Suprapubic skin (tissue), 4 donors: ENCODE measurements around the gene ADCYAP1R1. TPM values are rescaled to one million over a fixed set of nuclear protein-coding genes. Genes with fewer than 3 reads are reported as not detected.

ENCODE experiments used
- DNase-seq, 2 donors: peaks; one replicate each; pipeline ENCODE4 v3.0.0-alpha.2; 2019; ENCODE audit warnings: low spot score in 2 of 2
- H3K27ac ChIP-seq: fragments of 200-600 bp; sonication (generic); one replicate; pipeline ENCODE4 v1.5.1; 2019
- H3K27me3 ChIP-seq: fragments of 200-600 bp; sonication (generic); one replicate; pipeline ENCODE4 v1.5.1; 2019
- H3K36me3 ChIP-seq: fragments of 200-600 bp; sonication (generic); one replicate; pipeline ENCODE4 v1.5.1; 2019
- H3K4me1 ChIP-seq: fragments of 200-600 bp; sonication (generic); one replicate; pipeline ENCODE4 v1.5.1; 2019
- H3K4me3 ChIP-seq: fragments of 200-600 bp; sonication (generic); one replicate; pipeline ENCODE4 v1.5.1; 2019; ENCODE audit warnings: mild to moderate bottlenecking
- H3K9me3 ChIP-seq: fragments of 200-600 bp; sonication (generic); one replicate; pipeline ENCODE4 v1.5.1; 2019
- EP300 ChIP-seq: sonication (generic); formaldehyde crosslinking; IDR thresholded peaks from one replicate; pipeline ENCODE4 v1.6.1; 2017; ENCODE audit warnings: antibody characterized with exemption
- POLR2A ChIP-seq, 2 donors: fragments of 450-650 bp; IDR thresholded peaks; one replicate each; pipeline ENCODE4 v1.6.1; 2017; ENCODE audit warnings: antibody characterized with exemption in 2 of 2, mild to moderate bottlenecking in 2 of 2, moderate library complexity in 2 of 2
- POLR2AphosphoS5 ChIP-seq, 3 donors: sonication (generic); formaldehyde crosslinking; IDR thresholded peaks; one replicate each; pipeline ENCODE4 v1.6.1; 2017; ENCODE audit warnings: antibody characterized with exemption in 3 of 3
- whole genome bisulfite sequencing: methylation state at CpG from one replicate; pipeline ENCODE4 v1.1.5; 2018; 5-methylcytosine and 5-hydroxymethylcytosine counted together
- total RNA-seq, 4 donors: library from RNA; depleted of rRNA; stranded (reverse); fragments of >200 nt; gene quantifications; one replicate each; pipeline ENCODE4 v1.1.0, GENCODE V29; 2016
- TF ChIP-seq, protein P1 (sequence below), 2 donors: fragments of 200-600 bp in 1 of 2; fragments of 450-650 bp in 1 of 2; sonication (generic) in 1 of 2; IDR thresholded peaks; one replicate each; pipeline ENCODE4 v1.5.1; 2016 to 2019; ENCODE audit warnings: antibody characterized with exemption in 2 of 2, mild to moderate bottlenecking in 1 of 2, moderate library complexity in 1 of 2

The ADCYAP1R1 gene
- total RNA-seq, 4 donors from 2014 or later, result 0.64 to 6.7 (median 1.1) TPM

DNA sequence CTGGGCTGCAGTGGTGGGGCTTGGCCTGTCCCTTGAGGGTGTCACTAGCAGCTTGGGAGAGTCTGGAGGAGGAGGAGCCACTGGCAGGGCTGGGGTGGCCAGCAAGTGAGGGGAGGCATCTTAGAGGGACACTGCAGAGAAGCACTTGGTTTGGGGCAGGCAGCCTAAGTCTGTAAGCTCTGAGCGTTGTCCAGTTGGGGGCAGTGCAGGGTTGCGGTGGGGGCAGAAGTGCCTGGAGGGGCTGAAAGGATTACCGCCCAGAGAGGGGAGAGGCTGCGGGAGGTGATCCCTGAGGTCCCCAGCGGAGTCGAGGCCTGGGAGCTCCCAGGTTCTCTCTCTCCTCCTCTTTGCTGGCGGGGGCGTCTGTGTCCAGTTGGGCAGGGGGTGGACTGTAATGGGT is 7.4 kb downstream of the ADCYAP1R1 start:
- Histone ChIP-seq H3K9me3 (no peaks in the 10 kb centered on the region), H3K4me1 (no peaks in the 10 kb centered on the region), H3K27ac (no peak overlapping the region), H3K4me3 (no peak overlapping the region), H3K27me3 (peaks cover 3% of the 10 kb centered on the region), H3K36me3 (no peaks in the 10 kb centered on the region)
- TF ChIP-seq, protein P1, sequence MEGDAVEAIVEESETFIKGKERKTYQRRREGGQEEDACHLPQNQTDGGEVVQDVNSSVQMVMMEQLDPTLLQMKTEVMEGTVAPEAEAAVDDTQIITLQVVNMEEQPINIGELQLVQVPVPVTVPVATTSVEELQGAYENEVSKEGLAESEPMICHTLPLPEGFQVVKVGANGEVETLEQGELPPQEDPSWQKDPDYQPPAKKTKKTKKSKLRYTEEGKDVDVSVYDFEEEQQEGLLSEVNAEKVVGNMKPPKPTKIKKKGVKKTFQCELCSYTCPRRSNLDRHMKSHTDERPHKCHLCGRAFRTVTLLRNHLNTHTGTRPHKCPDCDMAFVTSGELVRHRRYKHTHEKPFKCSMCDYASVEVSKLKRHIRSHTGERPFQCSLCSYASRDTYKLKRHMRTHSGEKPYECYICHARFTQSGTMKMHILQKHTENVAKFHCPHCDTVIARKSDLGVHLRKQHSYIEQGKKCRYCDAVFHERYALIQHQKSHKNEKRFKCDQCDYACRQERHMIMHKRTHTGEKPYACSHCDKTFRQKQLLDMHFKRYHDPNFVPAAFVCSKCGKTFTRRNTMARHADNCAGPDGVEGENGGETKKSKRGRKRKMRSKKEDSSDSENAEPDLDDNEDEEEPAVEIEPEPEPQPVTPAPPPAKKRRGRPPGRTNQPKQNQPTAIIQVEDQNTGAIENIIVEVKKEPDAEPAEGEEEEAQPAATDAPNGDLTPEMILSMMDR (IDR thresholded peaks at IDR 0.05), result no peak
- TF ChIP-seq EP300, result no peak
- WGBS, result 71% methylated on average over 6 of the region's 8 CpGs
- no peak for DNase-seq

DNA sequence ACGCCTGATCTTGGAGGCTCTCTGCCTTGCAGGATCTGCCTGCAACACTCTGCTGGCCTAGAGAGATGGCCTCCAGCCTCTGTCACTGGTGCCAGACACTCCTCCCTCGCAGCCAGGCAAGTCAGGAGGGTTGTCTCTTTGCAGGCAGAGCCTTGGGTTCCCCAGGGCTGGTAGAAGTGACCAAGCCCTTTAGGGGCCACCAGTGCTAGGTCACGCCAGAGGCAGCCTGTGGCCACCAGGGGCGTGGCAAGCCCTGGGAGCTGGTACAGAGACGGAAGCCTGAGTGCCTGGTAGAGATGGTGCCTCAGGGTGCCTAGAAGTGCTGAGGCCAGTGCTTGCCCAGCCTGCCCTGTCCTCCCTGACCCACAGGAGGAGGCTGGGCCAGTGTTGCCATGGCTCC is 9.1 kb downstream of the ADCYAP1R1 start:
- Histone ChIP-seq H3K27me3 (no peaks in the 10 kb centered on the region), H3K36me3 (no peaks in the 10 kb centered on the region)
- no peak for TF ChIP-seq EP300
- no peak for TF ChIP-seq POLR2AphosphoS5 (IDR thresholded peaks at IDR 0.05)
- TF ChIP-seq, protein P1 (IDR thresholded peaks at IDR 0.05), result no peak
- no peak for TF ChIP-seq POLR2A (IDR thresholded peaks at IDR 0.05)

DNA sequence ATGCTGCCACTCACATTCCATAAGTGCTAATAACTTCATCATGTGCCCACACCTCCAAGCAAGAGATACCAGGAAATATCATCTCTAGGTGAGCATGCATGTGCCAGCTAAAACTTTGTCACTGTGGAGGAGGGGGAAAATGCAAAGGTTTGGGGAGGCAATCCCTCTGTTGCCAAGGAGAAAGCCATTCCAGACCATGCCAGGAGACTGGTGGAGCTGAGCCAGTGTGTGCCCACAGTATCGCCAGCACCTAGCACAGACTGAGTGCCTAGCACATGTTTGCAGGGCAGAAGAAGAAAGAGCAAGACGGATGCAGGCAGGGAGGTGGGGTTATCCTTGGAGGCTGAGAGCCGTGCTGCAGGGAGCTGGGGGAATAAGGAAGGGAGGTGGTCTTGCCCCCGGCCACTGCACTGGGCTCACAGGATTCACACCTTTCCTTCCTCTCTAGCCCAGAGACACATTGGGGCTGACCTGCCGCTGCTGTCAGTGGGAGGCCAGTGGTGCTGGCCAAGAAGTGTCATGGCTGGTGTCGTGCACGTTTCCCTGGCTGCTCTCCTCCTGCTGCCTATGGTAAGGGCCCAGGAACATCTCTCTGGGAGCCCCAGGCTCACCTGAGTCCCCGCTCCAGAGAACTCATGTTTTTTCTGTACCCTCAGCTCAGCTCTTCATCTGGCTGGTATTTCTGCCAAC is 10.8 kb downstream of the ADCYAP1R1 start:
- 77% methylated on average over 7 of the region's 8 CpGs for WGBS
- DNase-seq, result no peak
- no peaks in the 10 kb centered on the region for H3K36me3 ChIP-seq
- H3K4me1 ChIP-seq, result no peaks in the 10 kb centered on the region
- TF ChIP-seq, protein P1 (IDR thresholded peaks at IDR 0.05), result no peak
- TF ChIP-seq EP300 (no peak), POLR2AphosphoS5 (IDR thresholded peaks at IDR 0.05) (no peak), POLR2A (IDR thresholded peaks at IDR 0.05) (no peak)
- no peak overlapping the region for H3K4me3 ChIP-seq
- H3K9me3 ChIP-seq, result no peaks in the 10 kb centered on the region
- no peaks in the 10 kb centered on the region for H3K27me3 ChIP-seq
- no peak overlapping the region for H3K27ac ChIP-seq

More for the DNA sequence above, 9.1 kb downstream of the ADCYAP1R1 start:
- Histone ChIP-seq H3K4me3 (no peak overlapping the region), H3K4me1 (no peaks in the 10 kb centered on the region), H3K27ac (no peak overlapping the region), H3K9me3 (no peaks in the 10 kb centered on the region)
- no peak for DNase-seq
- 80% methylated on average over 1 of the region's 5 CpGs for WGBS

DNA sequence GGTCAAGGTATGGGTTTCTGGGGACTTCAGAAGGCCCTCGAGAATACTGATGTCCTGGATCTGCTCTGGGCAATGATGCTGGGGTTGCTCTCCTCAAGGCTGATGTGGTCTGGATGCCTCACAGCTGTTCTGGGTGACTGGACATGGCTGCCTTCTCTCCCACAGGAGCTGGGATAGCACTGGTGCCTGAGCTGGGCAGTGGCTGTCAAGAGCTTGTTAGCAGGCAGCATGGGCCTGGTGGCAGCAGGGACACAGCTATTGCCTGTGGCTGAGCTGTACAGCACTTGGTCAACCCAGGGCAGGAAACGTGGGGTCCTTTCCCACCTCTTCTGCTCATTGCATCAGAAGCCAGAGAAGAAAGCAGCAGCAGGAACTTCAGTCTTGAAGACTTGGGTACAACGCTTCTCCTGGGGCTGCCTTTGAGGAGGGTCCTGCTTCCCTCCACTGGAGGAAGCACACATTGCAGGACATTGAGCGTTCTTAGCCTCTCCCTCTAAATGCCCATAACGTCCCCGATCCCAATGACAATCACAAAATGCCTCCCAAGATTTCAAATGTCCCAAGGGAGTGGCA is 13.0 kb downstream of the ADCYAP1R1 start:
- Histone ChIP-seq H3K4me3 (no peak overlapping the region), H3K36me3 (no peaks in the 10 kb centered on the region), H3K4me1 (no peaks in the 10 kb centered on the region), H3K27me3 (no peaks in the 10 kb centered on the region), H3K27ac (no peak overlapping the region), H3K9me3 (no peaks in the 10 kb centered on the region)
- WGBS, result 72% methylated on average over 6 of the region's 6 CpGs
- DNase-seq, result no peak
- TF ChIP-seq, protein P1 (IDR thresholded peaks at IDR 0.05), result no peak
- TF ChIP-seq EP300, result no peak
- no peak for TF ChIP-seq POLR2A (IDR thresholded peaks at IDR 0.05)
- no peak for TF ChIP-seq POLR2AphosphoS5 (IDR thresholded peaks at IDR 0.05)

DNA sequence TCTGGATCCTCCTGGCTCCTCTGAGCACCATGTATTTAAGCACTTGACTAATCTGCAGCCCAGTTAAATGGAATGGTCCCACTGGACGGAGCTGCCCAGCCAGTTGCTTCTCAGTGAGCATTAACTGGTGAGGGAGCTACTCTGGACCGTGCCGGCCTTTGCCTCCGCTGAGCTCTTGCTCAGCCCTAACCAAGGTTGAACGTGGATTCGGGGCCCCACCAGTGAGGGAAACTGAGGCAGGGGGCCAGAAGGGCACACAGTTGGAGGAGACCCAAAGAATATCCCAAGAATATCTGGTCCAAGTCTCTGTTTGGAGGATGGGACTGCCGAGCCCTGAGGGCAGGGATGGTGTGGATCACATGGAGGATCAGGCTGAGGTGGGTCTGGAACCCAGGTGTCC is 13.7 kb downstream of the ADCYAP1R1 start:
- H3K27ac ChIP-seq, result no peak overlapping the region
- no peaks in the 10 kb centered on the region for H3K9me3 ChIP-seq
- H3K27me3 ChIP-seq, result no peaks in the 10 kb centered on the region
- 92% methylated on average over 7 of the region's 7 CpGs for WGBS
- TF ChIP-seq EP300 (no peak), POLR2A (IDR thresholded peaks at IDR 0.05) (no peak), POLR2AphosphoS5 (IDR thresholded peaks at IDR 0.05) (no peak)
- TF ChIP-seq, protein P1 (IDR thresholded peaks at IDR 0.05), result no peak
- no peak overlapping the region for H3K4me3 ChIP-seq
- H3K36me3 ChIP-seq, result no peaks in the 10 kb centered on the region
- DNase-seq, result no peak
- H3K4me1 ChIP-seq, result no peaks in the 10 kb centered on the region
